Stomach (tissue), 4 donors: ENCODE measurements around the gene SSTR4.

Experiments used
- POLR2A ChIP-seq, 4 donors: fragments of 450-650 bp; IDR thresholded peaks; one replicate each; pipeline ENCODE4 v1.6.1; 2016; ENCODE audit warnings: antibody characterized with exemption in 4 of 4, control low read depth in 2 of 4, mild to moderate bottlenecking in 1 of 4, moderate library complexity in 1 of 4
- TF ChIP-seq, protein P1 (sequence below), 7 experiments: fragments of 450-650 bp in 4 of 7; fragments of 200-600 bp in 3 of 7; sonication (generic) in 3 of 7; IDR thresholded peaks; one replicate each; pipeline ENCODE4 v1.5.1; 2016 to 2019; ENCODE audit warnings: antibody characterized with exemption in 7 of 7, control low read depth in 2 of 7, mild to moderate bottlenecking in 1 of 7

DNA sequence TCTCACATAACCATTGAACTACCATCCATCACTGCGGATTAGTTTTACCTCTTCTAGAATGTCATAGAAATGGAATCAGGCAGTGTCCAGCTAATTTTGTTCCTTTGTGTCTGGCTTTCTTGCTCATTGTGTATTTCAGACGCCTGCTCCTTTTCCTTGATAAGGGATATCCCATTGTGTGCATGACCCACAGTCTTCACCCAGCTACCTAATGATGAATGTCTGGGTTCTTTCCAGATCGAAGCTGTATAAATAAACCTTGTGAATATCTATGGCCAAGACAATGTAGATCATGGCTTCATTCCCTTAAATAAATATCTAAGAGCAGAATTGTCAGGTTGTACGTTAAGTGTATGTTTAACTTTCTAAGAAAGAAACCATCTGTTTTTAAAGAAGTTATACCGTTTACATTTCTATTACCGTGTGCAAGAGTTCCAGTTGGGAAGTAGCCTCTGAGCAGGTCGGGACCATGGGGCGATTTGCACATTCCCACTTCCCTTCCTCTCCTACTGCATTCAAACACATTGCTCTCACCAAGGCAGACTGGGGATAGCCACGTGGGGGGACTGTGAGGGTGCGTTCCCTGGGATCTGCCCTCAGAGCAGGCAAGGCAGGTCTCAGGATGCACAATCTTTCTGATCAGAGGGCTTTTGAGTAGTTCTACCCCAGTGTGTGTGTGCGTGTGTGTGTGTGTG, 37.9 kb downstream of the SSTR4 start:
- TF ChIP-seq POLR2A (IDR thresholded peaks at IDR 0.05): no peak
- TF ChIP-seq, protein P1, sequence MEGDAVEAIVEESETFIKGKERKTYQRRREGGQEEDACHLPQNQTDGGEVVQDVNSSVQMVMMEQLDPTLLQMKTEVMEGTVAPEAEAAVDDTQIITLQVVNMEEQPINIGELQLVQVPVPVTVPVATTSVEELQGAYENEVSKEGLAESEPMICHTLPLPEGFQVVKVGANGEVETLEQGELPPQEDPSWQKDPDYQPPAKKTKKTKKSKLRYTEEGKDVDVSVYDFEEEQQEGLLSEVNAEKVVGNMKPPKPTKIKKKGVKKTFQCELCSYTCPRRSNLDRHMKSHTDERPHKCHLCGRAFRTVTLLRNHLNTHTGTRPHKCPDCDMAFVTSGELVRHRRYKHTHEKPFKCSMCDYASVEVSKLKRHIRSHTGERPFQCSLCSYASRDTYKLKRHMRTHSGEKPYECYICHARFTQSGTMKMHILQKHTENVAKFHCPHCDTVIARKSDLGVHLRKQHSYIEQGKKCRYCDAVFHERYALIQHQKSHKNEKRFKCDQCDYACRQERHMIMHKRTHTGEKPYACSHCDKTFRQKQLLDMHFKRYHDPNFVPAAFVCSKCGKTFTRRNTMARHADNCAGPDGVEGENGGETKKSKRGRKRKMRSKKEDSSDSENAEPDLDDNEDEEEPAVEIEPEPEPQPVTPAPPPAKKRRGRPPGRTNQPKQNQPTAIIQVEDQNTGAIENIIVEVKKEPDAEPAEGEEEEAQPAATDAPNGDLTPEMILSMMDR (IDR thresholded peaks at IDR 0.05): no peak
